ENCODE results near the gene SCGN. TPM values are rescaled to one million over a fixed set of nuclear protein-coding genes. Genes with fewer than 3 reads are reported as not detected.

Gene SCGN, protein sequence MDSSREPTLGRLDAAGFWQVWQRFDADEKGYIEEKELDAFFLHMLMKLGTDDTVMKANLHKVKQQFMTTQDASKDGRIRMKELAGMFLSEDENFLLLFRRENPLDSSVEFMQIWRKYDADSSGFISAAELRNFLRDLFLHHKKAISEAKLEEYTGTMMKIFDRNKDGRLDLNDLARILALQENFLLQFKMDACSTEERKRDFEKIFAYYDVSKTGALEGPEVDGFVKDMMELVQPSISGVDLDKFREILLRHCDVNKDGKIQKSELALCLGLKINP
- total RNA-seq = not detected in 2 replicates

DNA sequence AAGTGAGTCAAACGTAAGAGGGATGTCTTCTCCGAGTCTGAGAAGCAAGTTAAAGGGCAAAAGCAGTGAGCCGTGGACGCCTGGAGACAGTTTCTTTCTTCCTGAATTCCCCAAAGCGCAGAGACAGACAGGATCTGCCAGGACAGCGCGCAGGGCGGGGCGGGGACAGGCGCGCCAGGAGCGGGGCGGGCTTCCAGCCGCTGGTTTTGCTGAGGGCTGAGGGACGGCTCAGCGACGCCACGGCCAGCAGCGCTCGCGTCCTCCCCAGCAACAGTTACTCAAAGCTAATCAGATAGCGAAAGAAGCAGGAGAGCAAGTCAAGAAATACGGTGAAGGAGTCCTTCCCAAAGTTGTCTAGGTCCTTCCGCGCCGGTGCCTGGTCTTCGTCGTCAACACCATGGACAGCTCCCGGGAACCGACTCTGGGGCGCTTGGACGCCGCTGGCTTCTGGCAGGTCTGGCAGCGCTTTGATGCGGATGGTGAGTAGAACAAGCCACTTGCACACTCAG, at the start of gene SCGN:
SCGN (plus strand) TSS at position 209 of the 509 bp plus-strand sequence; CDS start at position 398, 189 bp downstream.

Other genes starting within 250 kb of the SCGN start
- not detected in 2 replicates for gene SLC17A4, start 102.5 kb downstream of the SCGN start, total RNA-seq
- not detected in 2 replicates for gene SLC17A1, start 179.8 kb downstream of the SCGN start, total RNA-seq
- gene SLC17A3, start 222.0 kb downstream of the SCGN start, total RNA-seq = not detected in 2 replicates

All from bladder microvascular endothelial cell (primary cell).